ENCODE data around the gene SMG6.

SMG6 gene

DNA sequence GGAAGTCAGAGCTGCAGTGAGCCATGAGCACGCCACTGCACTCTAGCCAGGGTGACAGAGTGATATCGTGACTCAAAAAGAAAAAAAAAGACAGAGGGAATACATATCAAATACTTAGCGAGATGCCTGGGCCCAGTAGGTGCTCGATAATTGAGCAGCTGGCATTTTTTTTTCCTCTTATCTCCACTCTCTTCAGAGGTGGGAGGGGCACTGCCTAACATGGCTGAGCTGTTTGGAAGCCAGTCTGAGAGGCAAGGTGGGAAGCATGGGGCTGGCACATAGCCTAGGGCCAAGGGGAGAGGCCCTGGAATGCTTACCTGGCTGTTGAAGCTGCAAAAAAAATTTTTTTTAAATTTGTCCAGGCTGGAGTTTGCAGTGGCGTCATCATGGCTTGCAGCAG is 210.2 kb downstream of the SMG6 start:
- no peak for DNase-seq

DNA sequence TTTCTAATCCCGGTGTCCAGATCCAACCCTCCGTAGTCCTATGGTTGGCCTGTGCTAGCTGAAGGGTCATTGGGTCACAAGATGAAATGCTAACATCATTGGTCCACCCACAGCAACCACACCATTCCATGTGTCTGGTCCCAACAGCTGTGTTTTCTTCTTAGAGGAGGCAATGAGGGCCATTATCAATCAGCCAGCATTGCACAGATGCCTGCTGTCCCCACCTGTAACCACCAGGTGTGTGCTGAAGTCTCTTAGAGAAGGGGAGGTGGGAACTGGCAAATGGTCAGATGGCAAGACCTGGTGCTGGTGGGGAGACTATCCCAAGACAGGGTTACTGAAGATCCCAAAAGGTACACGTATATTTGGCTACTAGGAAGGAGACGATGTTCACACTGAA is 211.3 kb downstream of the SMG6 start:
- DNase-seq, result no peak

DNA sequence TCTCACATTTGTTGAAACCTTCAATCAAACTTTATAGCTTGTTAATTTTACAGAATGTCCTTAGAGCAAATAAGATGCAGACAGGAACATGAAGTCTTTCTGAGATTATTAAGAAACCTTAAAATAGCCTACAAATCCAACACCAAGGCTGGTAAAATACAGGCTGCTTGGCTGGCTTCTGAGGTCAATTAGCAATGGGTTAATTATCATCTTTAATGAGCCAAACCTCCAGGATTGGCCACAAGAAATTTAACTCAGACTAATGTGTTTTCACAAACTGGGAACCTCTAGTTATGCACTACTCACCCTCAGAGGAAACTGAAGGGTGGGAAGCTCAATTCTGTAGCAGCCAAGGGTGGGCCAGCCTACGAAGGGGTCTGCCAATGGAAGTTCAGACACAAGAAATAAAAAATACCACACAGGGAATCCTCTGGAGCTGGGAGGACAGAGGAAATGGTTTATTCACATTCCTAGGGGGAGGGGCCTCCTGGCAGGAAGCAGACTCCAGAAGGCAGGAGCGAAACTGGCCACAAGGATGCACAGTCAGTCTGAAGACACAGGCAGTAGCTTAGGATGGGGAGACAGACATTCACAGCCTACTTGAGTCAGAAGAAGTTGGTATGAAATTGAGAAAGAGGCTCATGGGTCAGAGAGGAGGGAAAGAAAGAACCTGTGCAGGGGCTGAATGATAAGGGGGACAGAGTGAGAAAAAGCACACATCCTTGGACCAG is 212.6 kb downstream of the SMG6 start:
- DNase-seq, result no peak

DNA sequence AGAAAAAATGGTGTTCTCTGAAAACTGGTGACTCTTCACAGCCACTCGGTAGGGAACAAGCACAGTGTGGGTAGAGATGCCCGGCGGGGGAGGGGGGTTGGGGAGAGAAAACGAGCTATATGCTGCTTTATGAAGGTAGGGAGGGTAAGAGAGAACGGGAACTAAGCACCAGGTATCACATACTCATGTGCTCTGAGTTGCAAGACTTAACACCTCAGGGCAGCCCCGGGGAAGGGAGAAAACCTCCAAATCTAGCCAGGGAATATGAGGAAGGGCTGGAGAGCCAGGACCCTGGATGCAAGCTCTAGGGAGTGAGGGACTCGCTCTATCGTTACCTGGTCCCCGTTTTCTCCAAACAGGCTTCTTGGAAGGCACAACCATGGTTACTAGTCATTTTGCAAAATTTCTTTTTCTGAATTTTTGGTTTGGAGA is 213.4 kb downstream of the SMG6 start:
- DNase-seq, result no peak

DNA sequence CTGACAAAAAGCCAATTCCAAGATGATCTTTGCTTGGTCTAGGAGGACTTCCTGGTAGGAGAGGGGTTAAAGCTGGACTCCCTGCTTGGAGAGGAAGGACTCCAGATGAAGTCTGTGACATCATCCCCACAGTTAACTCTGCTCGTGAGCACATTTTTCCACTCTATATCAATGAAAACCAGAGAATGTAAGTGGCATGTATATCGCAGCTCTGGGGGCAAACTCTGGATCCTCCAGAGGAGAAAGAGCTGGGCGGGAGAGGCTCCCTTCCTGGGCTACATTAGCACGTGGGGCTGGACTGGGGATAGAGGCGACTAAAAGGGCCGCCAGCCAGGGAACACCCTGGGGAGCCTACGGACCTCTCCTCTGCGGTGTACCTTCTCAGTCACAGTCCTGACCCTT is 214.6 kb downstream of the SMG6 start:
- no peak for DNase-seq

DNA sequence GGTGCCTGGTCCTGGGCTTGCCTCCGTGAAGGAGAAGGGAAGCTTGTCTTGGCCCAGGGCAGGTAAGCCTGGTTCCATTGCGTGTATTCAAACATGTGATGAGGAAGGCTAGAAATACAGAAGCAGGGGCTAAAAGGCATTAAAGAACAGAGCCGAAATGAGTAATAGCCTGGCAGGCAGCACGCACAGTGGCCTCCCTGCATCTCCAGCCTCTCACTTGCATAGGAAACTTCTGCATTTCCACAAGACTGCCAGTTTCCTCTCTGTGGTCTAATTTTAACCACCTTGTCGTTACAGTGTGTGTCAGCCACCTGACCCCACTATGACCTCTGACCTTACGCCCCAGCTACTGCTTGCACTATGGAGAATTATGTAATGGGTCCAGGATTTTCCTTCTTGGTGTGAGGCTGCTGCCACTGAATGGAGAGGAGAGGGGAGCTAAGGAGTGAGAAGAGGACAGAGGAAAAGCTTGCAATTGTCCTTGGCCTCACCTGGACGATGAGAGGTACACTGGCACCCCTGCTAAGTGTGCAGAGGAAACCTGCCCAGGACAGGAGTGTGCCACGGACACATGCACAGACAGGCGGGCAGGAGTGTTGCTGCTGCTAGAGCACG is 215.9 kb downstream of the SMG6 start:
- no peak for DNase-seq

DNA sequence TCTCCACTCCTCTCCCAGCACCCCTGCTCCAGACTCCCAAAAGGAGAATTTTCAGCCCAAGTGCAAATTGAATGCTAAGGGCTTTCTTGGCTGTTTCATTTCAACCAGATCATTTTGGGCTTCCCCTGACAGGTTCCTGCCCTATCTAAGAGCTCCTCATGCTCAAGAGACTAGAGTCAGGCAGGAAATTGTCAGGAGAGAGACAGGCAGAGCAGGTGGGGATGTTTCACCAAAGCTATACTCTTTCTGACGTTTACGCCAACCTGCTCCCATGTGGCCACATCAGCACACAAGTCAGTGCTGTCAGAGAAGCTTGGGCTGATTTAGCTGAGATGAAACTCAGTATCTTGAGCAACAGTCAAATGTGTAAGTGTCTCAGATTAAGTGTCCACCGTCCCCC is 217.3 kb downstream of the SMG6 start:
- no peak for DNase-seq

DNA sequence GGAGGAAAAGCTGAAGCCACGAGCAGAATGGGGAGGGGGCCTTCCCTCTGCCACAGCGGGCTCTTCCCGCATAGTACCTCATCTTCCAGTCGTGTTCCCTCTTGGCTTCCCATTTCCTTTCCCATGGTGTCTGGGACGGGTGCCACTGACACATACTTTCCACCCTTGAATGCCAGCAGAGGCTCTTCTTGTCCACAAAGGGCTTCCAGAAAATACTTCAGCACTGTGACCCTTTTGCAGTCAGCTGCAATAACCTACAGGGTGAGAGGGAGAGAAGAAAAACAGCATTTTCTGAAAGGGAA is 218.0 kb downstream of the SMG6 start:
- no peak for DNase-seq

DNA sequence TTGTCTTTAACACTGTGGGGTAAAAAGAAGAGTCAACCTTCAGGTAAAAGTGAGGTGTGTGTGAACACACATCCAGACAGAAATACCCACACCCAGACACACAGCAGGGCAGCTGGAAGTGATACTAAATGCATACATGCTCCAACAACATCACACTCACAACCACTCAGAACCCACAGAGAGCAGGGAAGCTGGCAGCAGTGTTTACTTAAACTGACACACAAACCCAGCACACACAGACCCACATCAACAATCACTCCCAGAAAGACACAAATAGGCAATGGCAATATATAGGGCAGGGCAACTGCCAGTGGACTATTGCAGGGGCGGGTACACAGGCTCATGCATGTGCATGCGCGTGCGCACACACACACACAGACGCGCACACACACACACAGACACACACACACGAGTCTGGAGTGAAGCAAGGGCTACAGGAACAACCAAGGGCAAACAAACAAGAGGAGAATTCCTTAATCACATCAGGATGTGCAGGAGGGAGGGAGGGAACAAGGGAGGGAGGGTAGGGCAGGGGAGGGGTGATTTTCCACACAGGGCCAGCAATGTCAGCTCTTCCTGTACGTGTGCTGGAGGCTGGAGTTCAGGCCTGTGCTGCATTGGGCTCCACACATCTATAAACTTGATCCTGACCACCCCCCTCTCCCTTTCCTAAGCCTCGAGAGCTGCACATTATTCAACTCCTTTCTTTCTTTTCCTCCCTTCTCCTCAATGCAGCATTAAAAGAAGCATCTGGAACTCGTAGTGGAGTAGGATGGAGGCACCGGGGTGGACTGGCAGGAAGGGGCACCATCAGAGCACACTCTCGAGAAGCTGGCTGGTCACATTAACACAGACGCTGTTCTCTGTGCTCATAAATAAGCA is 218.6 kb downstream of the SMG6 start:
- no peak for DNase-seq

DNA sequence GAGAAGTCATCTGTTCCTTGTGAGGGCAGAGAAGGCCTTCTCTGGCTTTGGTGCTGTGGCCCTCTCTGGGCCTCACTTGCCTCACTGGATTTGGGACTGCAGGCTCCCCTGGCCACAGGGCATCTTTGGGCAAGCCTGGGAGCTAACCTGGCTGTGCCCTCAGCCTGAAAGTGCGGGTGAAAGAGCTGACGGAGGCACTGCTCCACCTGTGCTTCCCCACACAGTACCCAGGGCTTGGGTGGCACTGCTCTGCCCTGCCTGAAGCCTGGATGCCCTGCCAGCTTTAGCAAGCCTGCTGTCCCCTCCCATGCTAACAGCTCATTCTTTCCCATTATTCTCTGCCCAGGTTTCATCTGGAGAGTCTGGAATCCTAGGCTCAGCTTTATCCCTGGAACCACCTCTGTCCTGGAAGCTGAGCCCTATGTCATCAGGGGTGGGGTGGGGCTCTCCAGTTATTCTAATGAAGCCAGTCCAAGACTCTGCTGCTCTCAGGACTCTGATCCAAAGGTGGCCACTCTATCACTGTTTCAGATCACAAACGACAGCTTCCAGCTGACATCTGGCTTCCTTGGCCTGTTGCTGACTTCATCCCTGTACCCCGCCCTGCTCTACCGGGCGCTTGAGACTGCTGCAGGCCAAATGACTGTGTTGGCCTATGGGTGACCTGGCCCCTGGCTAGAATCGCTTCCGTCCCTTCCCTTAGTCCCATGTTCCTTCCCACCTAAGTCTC is 219.4 kb downstream of the SMG6 start:
- DNase-seq, result no peak

DNA sequence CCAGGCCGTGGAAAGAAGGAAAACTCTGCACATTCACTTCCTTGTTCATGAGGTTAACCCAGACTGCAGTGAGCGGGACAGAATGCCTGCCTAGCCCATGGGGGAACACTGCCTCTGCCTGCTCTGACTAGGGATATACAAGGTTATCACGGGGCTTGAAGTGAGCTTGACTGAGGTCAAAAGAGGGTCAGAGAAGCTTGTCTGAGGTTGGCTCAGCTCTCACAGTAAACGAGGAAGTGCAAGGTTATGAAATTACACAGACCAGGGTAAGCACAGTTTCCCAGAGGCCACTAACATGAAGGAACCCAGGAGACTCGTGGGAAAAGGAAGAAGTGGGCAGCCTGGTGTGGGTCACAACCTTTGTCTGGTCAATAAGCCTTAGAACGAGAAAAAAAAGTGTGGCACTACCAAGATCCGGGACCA is 220.0 kb downstream of the SMG6 start:
- DNase-seq, result peak; percentile 35

DNA sequence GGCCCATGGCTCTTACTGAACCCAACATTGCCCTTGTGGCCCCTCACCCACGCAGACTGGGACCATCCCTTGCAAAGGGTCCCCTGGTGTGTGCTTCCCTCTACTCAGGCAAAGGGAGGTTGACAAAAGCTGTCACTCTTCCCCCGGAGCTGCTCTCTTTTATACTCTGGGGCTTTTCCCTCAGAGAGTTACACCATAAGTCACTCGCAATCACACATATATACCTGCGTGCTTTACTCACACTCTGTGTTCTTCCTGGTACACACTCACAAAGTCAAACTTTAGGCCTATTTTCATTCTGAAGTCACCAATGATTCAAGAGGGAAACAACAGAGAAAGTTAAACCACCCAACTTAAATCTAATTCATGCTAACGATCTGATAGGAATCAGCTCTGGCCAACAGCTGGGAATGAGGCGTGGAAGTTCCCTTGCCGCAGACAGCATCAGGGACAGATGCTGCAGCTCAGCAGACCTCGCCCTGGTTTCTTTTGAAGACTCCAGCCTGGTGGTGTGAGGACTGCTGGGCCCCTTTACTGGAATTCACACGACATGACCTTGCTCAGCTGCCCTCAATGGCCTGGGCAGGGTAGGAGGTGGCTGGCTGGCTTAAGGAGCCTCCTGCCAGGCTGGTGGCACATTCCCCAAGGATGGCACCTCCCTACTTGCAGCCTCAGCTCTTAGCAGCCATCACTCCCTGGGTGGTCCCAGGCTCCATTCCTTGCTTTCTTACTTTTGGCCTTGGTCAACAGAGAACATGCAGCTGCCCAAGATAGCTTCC is 221.4 kb downstream of the SMG6 start:
- no peak for DNase-seq

DNA sequence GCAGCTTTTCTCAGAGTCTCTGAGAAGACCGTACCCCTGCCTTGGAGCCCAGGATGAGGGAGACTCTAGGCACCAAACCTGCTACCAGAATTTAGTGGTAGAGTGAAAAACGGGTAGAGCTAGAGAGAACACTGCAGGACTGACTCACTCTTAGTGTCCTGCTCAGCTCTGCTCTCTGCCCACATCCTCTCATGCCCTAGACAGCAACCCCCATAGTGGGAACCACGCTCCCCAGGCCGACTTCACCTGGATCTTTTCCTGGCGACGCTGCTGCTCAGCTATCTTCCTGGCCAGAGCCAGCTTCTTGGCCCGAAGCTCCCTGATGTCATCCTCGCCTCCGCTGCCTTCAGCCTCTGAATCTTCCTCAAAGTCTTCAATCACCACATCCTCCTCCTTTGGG is 222.0 kb downstream of the SMG6 start:
- DNase-seq, result no peak

DNA sequence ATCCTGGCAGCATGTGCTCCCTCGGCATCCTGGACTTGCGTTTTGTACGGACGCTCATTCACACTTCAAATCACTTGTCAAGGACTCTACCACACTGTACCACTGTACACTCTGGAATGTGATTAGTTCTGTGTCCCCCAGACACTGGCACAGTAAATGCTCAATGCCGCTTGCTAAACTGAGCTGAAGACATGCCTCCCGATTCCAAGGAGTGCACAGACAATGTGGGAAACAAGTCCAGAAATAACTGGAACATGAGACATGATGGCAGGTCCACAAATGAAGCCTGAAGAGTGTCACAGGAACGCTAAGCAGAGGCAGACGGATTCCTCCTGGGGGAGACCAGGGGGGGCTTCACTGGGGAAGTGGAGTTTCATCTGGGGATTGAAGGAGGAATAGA is 226.5 kb downstream of the SMG6 start:
- no peak for DNase-seq

DNA sequence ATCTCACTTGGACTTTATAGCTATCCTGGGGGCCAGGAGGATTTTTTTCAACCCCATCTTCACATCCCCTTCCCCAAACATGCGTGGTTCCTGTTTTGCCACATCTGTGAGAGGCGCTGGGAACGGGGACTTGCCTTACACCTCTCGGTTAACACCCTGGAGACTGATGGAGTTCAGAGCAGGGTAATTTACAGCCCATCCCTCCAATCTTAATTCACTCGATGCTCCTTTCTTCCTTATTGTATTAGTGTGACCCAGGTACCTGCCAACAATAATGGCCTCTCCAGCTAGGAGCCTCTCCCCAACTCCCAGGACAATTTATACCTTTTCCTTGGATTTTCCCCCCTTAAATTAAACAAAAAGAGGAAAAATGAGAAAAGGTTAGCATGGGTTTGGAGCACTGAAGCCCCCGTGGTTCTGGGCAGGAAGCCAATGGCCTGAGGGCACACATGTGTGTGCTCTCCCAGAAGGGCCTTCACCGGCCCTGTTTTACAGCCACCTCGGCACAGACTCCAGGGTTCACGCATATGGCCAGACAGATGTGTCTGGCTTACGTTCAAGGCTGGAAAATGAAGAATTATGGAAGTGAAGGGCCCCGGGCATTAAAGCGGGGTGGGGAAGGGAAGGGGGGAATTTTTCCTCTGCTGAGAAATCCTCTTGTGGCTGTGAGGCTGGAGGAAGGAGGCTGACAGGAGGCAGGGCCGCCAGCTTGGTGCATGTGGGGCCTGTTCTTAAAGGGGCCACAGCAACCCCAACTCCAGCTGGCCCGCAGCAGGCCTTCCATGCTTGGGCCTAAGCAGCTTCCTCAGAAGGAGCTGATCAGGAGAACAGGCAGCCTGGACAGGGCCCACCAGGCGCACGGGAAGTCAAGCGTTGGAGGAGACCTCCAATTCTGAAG is 227.2 kb downstream of the SMG6 start:
- DNase-seq, result no peak

DNA sequence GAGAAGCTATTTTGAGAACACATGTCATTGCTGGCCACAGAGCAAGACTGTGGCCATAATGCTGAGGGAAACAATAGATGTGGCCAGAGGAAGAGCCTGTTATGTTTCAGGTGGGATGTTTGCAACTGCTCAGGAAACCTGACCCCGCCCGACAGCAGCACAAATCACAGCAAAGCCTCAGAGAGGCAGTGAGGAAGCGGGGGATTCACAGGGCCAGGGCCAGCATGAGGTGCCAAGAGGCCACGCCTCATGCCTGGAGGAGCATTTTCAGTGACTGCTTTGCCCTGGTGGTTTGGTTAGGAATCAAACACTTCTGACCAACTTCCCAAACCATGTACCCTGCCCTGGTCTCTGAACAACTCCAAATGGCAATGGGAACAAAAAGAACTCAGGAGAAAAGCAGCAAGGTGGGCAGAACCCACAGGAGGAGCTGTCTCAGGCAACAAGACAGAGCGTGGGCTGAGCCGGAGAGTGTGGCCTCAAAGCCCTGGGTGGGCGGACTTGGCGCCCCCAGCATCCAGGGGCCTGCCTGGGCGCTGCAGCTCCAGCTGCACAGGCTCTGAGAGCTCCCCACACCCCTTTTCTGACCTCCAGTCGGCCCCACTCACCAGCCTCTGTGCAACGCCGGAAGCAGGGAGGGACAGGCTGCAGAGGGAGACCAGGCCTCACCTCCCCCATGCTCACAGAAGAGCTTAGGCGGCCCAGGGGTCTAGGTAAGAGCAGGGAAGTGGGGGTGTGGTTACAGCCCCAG is 228.1 kb downstream of the SMG6 start:
- no peak for DNase-seq

DNA sequence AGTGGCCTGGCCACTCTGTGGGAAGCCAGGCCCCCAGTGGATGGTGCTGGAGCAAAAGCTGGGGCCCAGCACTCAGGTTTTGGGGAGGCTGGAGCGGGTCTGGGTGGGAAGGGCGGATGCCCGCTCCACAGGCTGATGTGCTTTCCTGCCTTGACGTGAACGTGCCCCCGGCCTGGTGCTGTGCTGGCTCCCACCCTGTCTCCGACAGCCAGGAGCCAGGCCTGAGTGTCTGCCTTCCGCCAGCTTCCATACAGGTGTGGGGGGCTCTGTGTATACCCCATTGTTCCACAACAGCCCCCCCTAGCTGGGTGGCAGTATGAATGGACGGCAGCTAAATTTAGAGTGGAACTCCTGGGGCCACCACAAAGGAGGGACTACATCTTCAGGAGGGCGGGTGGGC is 228.7 kb downstream of the SMG6 start:
- DNase-seq, result no peak

DNA sequence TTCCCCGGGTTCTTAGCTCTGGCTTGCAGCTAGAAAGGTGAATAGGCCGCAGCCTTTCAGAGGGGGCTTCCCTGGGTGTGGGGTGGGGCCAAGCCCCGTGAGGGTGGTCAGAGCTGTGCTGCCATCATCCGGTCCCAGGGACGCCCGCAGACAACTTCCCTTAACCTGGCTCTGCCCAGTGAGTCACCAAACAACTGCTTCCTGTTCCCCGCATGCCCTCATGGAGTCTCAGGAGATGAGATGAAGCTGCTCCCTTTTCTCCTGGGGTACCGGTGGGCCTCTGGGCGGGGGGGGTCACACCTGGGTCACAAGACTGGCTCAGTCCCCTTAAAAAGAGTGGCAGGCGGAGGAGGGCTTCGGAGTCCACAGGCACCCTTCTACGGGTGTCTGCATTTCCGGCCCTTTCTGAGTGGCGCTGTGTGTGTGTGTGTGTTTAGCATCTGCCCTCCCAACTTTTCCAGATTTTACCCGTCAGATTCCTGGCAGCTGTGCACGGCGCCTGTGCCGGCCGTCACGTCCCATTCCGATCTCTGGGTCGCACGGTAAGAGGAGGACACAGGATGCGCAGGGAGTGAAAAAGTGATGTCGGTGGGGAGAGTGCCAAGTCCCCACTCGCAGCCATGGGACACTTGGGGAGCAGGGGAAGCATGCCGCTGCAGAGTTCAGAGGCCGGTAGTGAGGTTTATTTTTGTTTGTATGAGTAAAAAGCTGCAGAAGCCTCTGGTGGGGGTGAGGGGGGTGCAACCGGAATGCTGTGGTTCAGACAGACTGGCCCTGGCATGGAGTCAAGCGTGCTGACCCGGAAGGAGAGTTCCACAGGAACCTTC is 231.9 kb downstream of the SMG6 start:
- no peak for DNase-seq

DNA sequence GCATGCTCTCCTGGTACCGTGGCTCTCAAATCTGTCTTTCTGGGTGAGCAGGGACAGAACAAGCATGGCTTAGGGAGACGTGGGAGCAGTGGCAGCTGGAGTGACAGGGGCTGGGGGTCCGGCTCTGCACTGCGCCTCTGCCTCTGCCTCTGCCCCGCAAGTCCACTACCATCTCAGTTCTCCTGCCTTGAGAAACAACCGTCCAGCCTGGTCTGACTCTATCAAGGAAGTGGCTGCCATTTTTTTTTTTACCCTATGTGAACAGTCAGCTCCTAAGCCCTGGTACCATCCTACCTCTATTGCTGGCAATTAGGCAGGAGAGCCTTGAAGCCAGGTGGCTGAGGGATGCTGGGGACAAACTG is 232.6 kb downstream of the SMG6 start:
- no peak for DNase-seq
